GM19455 (cell line): ENCODE data around the gene DCTN3.

Source experiments
- ATAC-seq: cut with Tn5 transposase; IDR thresholded peaks from one replicate; pipeline ENCODE4 v1.9.1; 2021; ENCODE audit not compliant: unreplicated experiment

DCTN3 gene

DNA sequence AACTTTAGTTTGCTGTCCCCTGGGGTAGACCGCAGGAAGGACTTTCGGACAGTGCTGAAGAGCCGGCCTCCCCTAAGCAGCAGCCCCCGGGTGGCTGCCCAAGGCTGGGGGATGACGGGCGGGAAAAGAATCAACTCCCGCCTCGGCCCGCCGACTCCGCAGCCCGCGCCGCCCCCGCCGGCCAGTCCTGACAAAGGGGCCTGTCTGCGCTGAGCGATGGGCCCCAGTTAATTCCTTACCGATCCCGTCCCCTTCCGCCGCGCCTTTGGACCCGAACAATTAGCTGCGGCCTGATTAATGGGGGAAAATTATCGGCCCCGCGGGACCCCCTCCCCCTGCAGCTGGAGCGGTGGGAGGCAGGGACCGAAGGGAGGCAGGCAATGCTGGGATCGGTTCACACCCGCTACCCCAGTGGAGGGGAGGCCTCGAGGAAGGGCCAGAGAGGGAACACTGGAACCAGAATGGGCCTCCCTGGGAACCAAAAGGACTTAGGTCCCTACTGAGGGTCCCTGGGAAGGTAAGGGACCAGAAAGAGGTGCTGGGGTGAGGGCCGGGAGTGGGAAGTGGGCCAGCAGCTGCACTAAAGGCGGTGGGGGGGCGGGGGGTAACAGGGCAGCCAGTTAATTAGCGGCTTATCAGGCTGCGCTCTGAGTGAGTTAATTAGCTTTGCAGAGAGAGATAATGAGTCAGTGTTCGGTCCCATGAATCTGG, 4.3 kb upstream of the DCTN3 start:
- no peak for ATAC-seq

DNA sequence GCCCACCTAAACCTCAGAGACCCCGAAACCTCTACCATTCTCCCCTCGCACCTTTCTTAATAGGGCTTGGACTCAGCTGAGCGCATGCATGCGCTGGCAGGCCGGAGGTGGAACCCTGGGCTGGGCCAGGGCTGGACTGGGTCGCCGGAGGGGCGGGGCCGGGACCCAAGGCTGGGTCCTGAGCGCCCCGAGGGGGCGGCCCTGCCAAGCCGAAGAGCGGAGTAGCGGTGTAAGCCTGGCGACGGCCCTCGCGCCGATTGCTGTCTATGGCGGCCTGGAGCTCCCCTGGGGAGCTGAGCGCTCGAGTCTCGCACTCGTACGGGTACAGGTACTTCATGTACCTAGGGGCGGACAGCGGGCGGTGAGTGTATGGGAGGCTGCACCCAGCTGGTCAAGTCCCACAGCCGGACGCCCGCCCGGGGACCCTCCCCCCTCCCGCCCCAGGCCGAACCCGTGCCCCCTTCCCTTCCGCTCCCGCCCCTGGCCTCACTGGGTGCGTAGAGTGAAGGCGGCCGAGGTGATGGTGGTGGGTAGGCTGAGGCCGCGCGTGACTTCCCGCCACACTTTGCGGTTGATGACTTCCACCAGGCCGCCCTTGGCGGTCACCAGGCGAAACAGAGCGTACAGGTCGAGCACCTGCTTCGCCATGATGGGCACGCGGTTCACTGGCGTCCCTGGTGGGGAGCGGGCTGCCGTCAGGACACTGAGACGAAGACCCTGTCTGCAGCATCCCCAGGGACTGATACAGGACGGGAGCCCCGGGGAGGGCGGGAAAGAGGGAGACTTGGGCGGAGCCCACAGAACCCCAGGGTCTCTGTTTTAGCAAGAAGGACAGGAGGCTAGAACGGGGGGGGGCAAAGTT, 3.3 kb upstream of the DCTN3 start:
- no peak for ATAC-seq

DNA sequence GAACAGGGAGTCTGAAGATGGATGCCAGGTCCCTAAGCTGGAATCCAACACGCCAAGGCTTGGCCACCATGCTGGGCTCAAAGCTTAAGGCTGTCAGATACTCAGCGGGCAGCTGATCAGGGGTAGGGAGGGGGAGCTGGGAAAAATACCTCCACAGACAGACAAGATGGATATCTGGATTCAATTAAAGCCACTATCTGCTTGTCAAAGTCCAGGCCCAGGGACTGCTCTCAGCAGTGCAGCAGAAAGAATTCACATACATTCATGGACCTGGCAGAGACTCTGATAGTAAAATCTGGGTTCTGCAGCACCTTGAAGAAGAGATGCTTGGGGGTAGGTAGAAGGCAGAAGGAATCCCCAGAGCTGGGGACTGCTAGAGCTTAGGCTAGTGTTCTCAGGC, 5.2 kb downstream of the DCTN3 start:
- ATAC-seq = no peak

DNA sequence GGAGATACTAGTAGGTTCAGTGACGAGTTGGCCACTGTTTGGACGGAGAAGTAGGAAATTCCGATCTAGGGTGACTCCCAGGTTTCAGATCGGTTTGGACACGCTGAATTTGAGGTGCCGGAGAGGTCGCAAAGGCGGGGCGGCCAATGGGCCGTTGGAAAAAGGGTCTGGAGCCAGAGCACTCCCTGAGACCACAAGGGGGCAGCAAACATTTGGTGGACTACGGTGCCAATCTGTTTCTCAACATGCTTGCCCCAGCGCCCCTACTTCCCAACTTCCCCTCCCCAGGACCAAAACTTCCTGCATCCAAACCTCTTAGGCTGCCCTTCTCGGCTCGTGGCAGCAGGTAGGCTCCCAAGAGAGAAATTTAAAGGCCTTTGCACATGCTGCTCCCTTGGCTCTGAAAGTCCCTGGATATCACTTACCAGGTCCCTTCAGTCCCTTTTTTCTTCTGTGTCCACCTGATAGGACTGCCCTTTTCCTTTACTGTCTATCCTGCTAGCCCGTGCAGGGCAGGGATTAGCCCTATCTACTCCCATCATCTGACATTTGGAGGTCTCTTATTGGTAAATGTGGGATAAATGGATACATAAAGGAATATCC, 7.4 kb downstream of the DCTN3 start:
- ATAC-seq = no peak

- peak; percentile 72 for ATAC-seq
Observed at GRCh38 chr9:34611811-34612787, 8.2 kb downstream of the DCTN3 start, which contains the start of gene RPP25L. Gene RPP25L, minus strand, starts transcription at chr9:34612097. Its CDS starts 801 bp downstream, at chr9:34611296.

DNA sequence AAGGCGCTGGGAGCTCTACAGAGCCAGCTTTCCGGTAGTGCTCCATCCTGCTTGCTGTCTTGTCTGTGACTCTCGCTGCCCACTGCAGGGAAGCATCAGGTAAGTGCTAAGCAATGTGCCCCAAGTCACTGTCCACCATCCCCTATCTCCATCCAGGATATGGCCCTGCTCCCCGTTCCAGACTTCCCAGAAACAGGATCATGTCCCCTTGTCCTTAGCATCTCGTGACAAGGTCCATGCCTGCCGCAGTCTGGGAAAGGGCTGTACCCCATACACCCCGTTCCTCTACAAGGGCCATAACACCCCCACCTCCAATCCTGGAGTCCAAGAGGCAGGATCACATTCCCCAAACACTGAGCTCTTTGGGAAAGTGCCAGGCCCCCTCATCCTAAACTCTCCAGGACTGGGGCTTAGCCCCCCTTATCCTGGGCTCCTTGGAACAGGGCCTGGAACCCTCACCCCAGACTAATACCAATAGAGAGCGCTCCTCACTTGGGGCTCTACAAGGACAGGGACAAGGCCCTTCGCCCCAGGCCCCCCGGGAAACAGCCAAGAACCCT, 9.0 kb downstream of the DCTN3 start:
- no peak for ATAC-seq

- ATAC-seq = no peak
Observed at GRCh38 chr9:34610434-34611206, 9.7 kb downstream of the DCTN3 start.

- ATAC-seq = no peak
Observed at GRCh38 chr9:34607331-34607730, 13.0 kb downstream of the DCTN3 start.

GRCh38 chr9:34606905-34607304, 13.4 kb downstream of the DCTN3 start:
- no peak for ATAC-seq

DNA sequence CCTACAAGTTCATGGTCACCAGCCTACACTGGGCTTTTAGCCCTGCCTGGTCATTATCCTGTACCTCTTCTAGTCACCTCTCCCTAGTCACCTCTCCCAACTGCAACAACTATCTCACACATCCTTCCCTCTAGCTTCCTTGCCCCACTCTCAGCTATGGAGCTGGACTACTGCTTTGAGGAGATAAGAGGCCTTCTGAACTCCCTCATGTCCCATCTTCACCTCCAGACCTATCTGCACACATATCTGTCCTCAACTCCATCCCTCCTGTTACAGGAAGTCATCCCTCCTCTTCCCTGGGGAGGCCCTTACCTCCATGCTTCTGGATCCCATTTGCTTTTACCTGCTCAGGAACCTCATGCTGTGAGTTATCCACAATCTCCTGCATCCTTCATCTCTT, 14.1 kb downstream of the DCTN3 start:
- ATAC-seq = no peak

DNA sequence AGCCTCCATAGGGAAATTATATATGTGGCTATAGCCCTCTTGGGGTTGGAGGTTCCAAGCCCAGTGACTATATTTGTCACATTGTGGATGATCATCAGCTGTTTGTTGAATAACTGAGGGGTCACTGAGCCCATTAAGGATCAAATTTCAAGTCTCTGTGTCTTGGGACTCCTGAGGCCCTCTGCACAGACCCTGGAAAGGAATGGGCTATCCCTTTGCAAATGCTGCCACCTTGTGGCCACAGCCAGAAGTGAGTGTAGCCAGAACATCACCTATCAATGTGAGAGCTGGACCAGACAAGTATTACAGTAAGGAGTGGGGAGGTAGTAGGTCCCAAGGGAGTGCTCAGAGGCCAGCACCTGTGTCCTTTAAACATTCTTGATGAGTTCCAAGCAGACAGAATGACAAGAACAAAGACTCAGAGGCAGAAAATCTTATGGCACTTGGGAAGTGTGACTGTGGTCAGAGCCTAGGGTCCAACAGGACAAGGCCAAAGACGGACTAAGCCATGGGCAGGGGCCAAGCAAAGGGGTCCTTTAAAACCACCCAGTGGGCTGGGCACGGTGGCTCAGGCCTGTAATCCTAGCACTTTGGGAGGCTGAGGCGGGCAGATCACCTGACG, 16.6 kb downstream of the DCTN3 start:
- ATAC-seq = no peak

GRCh38 chr9:34601937-34602573, 18.2 kb downstream of the DCTN3 start:
- no peak for ATAC-seq

DNA sequence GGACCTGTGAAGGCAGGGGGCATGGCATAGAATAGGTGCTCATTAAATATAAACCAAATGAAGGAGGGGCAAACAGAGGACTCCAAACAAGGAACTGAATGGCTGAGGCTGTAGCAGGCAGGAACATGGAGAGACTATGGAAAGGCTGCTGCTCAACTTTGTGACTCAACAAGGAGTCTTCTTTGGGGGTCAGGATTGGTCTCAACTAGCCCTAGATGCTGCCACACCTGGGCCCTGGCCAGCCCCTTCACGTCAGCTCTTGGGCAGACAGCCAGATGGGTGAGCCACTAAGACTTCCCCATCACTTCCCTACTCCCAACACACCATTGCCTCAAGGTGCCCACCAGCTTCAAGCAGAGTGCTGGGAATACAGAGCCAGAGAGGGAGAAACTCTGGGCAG, 19.4 kb downstream of the DCTN3 start:
- no peak for ATAC-seq

DNA sequence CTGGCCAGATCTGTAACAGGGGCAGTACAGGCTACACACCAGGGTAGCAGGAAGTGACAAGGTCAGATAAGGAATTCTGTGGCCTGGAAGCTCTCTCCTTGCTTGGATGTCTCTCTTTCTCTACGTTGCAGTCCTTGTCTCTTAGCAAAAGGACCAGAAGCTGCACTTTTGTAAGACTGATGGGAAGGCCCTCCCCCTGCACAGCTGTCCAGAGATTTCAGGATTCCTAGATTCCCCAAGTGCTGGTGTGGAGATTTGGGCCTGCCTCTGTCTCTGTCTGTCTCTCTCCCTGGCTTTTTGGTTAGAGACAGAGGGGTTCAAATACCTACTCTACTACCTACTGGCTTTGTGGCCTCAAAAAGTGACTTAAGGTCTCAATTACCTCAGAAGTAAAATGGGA, 20.7 kb downstream of the DCTN3 start:
- no peak for ATAC-seq

- no peak for ATAC-seq
Observed at GRCh38 chr9:34594177-34594576, 26.1 kb downstream of the DCTN3 start.

DNA sequence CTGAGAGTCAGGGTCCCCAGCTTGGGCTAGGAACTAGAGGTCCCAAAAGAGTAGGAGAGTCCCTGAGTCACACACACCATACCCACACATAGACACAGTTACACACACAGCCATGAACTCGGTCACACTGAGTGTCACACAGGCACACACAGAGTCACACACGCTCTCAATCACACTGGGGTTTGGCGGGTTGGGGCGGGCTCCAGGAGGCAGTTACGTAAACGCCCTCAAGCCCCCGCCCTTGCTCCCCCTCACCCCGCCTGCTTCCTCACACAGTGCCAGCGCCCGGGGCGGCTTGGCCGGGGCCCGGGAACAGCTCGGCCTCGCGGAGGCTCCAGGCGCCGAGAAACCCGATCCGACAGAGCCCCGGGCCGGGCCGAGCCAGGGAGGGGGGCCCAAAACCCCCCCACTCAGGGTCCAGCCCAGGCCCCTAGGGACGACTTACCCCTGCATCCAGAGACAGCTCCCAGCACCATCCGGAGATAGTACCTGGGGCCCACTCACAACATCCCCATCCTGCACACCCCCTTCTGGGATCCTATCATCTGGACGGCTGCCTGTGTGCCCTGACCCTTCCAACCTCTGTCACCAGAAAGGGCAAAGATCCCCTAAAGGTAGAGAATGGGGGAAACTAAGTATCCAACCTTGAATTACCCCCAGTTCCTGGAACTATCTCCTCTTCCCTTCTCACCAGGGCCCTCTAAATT, 27.2 kb downstream of the DCTN3 start:
- no peak for ATAC-seq

DNA sequence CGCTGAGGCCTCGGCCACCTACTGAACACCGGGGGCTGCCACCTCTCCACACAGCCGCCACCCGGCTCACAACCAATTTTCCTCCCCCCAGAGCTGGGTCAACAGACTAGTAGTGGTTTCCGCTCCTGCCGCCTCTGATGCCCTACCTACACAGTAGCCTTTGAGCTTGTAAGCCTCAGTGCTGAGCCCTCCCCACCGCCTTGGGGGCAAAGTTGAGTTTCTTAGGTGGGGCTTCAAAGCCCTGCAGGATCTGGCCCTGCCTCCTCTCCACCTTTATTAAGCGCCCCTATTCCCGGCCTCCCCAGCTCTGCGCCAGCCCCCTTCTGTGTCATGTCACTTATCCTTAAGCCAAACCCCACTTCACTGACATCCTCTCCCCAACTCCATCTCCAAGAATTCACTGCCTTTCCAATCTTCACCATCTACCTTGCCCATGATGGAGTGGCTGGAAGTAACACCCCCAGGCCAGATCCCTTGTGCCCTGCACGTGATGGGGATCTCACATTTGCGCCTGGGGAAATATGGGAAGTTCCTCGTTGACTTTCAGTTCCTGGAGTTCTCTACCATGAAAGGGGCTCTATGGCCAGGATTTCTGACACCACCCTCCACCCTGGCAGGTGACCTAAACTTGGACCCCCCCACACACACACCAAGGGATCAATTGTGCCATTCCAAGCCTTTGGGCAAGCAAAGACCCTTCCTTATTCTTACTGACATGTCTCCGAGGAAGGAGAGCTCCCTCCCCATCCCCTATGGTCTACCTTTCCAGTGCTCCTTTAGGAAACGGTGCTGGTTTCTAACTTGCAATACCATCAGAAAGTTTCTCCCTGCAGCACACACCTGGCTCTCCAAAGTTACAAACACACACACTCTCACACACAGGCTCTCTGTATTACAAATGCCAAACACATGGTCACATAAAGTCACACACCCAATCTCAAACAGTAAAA, 28.1 kb downstream of the DCTN3 start:
- no peak for ATAC-seq
